Measurements from ENCODE around the gene BGLAP.

The BGLAP gene

GRCh38 chr1:156241926-156242325, at the start of gene BGLAP:
Gene BGLAP (plus strand): TSS chr1:156242184. CDS start chr1:156242232, 48 bp downstream.
- DNase-seq (ENCODE audit: low spot score in 2 of 2) (no peak), ATAC-seq (no peak)
- Mint-ChIP-seq H3K36me3 (peaks cover 81% of the 10 kb centered on the region), H3K27ac (peak within 1 kb of the TSS; percentile 26), H3K4me1 (peaks cover 33% of the 10 kb centered on the region), H3K4me3 (no peak within 1 kb of the TSS), H3K9me3 (no peaks in the 10 kb centered on the region)

GRCh38 chr1:156193208-156193487, 48.8 kb upstream of the BGLAP start:
- ATAC-seq: no peak
- H3K27ac Mint-ChIP-seq: peak overlapping the region; percentile 96
- H3K4me3 Mint-ChIP-seq: peak overlapping the region; percentile 97

GRCh38 chr1:156193488-156194299, 48.3 kb upstream of the BGLAP start, which contains the start of gene SLC25A44:
Gene SLC25A44 (plus strand): TSS chr1:156194104. CDS start chr1:156199848, 5,744 bp downstream.
- peak; percentile 97 for ATAC-seq
- Mint-ChIP-seq H3K36me3 (peaks cover 18% of the 10 kb centered on the region), H3K4me1 (peaks cover 54% of the 10 kb centered on the region), H3K4me3 (peak within 1 kb of the TSS; percentile 97), H3K9me3 (no peaks in the 10 kb centered on the region), H3K27ac (peak within 1 kb of the TSS; percentile 96)
- DNase-seq (ENCODE audit: low spot score in 2 of 2): peak; percentile 90 to 100

More at GRCh38 chr1:156193208-156193487, 48.8 kb upstream of the BGLAP start:
- Mint-ChIP-seq H3K36me3 (peaks cover 18% of the 10 kb centered on the region), H3K4me1 (peaks cover 48% of the 10 kb centered on the region), H3K9me3 (no peaks in the 10 kb centered on the region)
- no peak for DNase-seq (ENCODE audit: low spot score in 2 of 2)

- H3K36me3 Mint-ChIP-seq: peaks cover 18% of the 10 kb centered on the region
- no peaks in the 10 kb centered on the region for H3K9me3 Mint-ChIP-seq
- H3K4me3 Mint-ChIP-seq: peak overlapping the region; percentile 97
- DNase-seq (ENCODE audit: low spot score in 2 of 2) (no peak), ATAC-seq (no peak)
- H3K4me1 Mint-ChIP-seq: peaks cover 60% of the 10 kb centered on the region
- H3K27ac Mint-ChIP-seq: peak overlapping the region; percentile 96
Measured at GRCh38 chr1:156194300-156194652, 47.7 kb upstream of the BGLAP start.

- Mint-ChIP-seq H3K27ac (peak overlapping the region; percentile 20), H3K9me3 (no peaks in the 10 kb centered on the region), H3K36me3 (peaks cover 18% of the 10 kb centered on the region), H3K4me1 (peaks cover 75% of the 10 kb centered on the region), H3K4me3 (peak overlapping the region; percentile 97)
- ATAC-seq: no peak
- no peak for DNase-seq (ENCODE audit: low spot score in 2 of 2)
Measured at GRCh38 chr1:156195853-156196252, 46.1 kb upstream of the BGLAP start.

GRCh38 chr1:156196445-156196844, 45.5 kb upstream of the BGLAP start:
- DNase-seq (ENCODE audit: low spot score in 2 of 2) (no peak), ATAC-seq (no peak)
- peaks cover 18% of the 10 kb centered on the region for H3K36me3 Mint-ChIP-seq
- H3K4me1 Mint-ChIP-seq: peaks cover 75% of the 10 kb centered on the region
- no peaks in the 10 kb centered on the region for H3K9me3 Mint-ChIP-seq
- peak overlapping the region; percentile 20 for H3K27ac Mint-ChIP-seq
- peak overlapping the region; percentile 97 for H3K4me3 Mint-ChIP-seq

- Mint-ChIP-seq H3K9me3 (no peaks in the 10 kb centered on the region), H3K4me1 (peaks cover 59% of the 10 kb centered on the region), H3K36me3 (peaks cover 12% of the 10 kb centered on the region), H3K4me3 (no peak overlapping the region), H3K27ac (peak overlapping the region; percentile 90)
- no peak for DNase-seq (ENCODE audit: low spot score in 2 of 2)
- peak; percentile 88 for ATAC-seq
Measured at GRCh38 chr1:156198831-156199349, 43.1 kb upstream of the BGLAP start.

GRCh38 chr1:156200044-156200443, 41.9 kb upstream of the BGLAP start:
- Mint-ChIP-seq H3K36me3 (peaks cover 7% of the 10 kb centered on the region), H3K9me3 (no peaks in the 10 kb centered on the region), H3K4me1 (peaks cover 52% of the 10 kb centered on the region), H3K4me3 (no peak overlapping the region), H3K27ac (peak overlapping the region; percentile 90)
- ATAC-seq (peak; percentile 45), DNase-seq (ENCODE audit: low spot score in 2 of 2) (no peak)

GRCh38 chr1:156203331-156203730, 38.7 kb upstream of the BGLAP start:
- peaks cover 24% of the 10 kb centered on the region for H3K4me1 Mint-ChIP-seq
- H3K4me3 Mint-ChIP-seq: no peak overlapping the region
- no peaks in the 10 kb centered on the region for H3K36me3 Mint-ChIP-seq
- ATAC-seq (no peak), DNase-seq (ENCODE audit: low spot score in 2 of 2) (no peak)
- H3K9me3 Mint-ChIP-seq: no peaks in the 10 kb centered on the region
- H3K27ac Mint-ChIP-seq: no peak overlapping the region

GRCh38 chr1:156204686-156205085, 37.3 kb upstream of the BGLAP start:
- Mint-ChIP-seq H3K36me3 (no peaks in the 10 kb centered on the region), H3K27ac (no peak overlapping the region), H3K4me1 (peaks cover 11% of the 10 kb centered on the region), H3K9me3 (no peaks in the 10 kb centered on the region), H3K4me3 (no peak overlapping the region)
- ATAC-seq (no peak), DNase-seq (ENCODE audit: low spot score in 2 of 2) (no peak)

GRCh38 chr1:156211243-156211642, 30.7 kb upstream of the BGLAP start:
- no peak overlapping the region for H3K4me3 Mint-ChIP-seq
- ATAC-seq (no peak), DNase-seq (ENCODE audit: low spot score in 2 of 2) (no peak)
- H3K9me3 Mint-ChIP-seq: no peaks in the 10 kb centered on the region
- peak overlapping the region; percentile 95 for H3K27ac Mint-ChIP-seq
- H3K4me1 Mint-ChIP-seq: peaks cover 23% of the 10 kb centered on the region
- H3K36me3 Mint-ChIP-seq: peaks cover 57% of the 10 kb centered on the region

- H3K36me3 Mint-ChIP-seq: peaks cover 59% of the 10 kb centered on the region
- no peaks in the 10 kb centered on the region for H3K9me3 Mint-ChIP-seq
- peaks cover 23% of the 10 kb centered on the region for H3K4me1 Mint-ChIP-seq
- no peak for ATAC-seq
- H3K4me3 Mint-ChIP-seq: peak overlapping the region; percentile 87
- no peak for DNase-seq (ENCODE audit: low spot score in 2 of 2)
- peak overlapping the region; percentile 95 for H3K27ac Mint-ChIP-seq
Measured at GRCh38 chr1:156212130-156212529, 29.9 kb upstream of the BGLAP start.

- Mint-ChIP-seq H3K4me1 (peaks cover 32% of the 10 kb centered on the region), H3K4me3 (peak within 1 kb of the TSS; percentile 87), H3K36me3 (peaks cover 68% of the 10 kb centered on the region), H3K9me3 (no peaks in the 10 kb centered on the region), H3K27ac (peak within 1 kb of the TSS; percentile 95)
- ATAC-seq: peak; percentile 95
- peak; percentile 91 to 98 for DNase-seq (ENCODE audit: low spot score in 2 of 2)
Measured at GRCh38 chr1:156212833-156213643, 28.9 kb upstream of the BGLAP start, which contains the start of gene PMF1. Gene PMF1 (plus strand): TSS chr1:156213007. CDS start chr1:156213016, 9 bp downstream.

GRCh38 chr1:156213644-156213966, 28.4 kb upstream of the BGLAP start:
- Mint-ChIP-seq H3K9me3 (no peaks in the 10 kb centered on the region), H3K4me3 (peak overlapping the region; percentile 87), H3K27ac (peak overlapping the region; percentile 95), H3K36me3 (peaks cover 74% of the 10 kb centered on the region), H3K4me1 (peaks cover 35% of the 10 kb centered on the region)
- ATAC-seq (no peak), DNase-seq (ENCODE audit: low spot score in 2 of 2) (no peak)

- Mint-ChIP-seq H3K4me3 (peak overlapping the region; percentile 87), H3K9me3 (no peaks in the 10 kb centered on the region), H3K4me1 (peaks cover 37% of the 10 kb centered on the region), H3K36me3 (peaks cover 78% of the 10 kb centered on the region), H3K27ac (peak overlapping the region; percentile 95)
- ATAC-seq: peak; percentile 45
- peak in 1 of 2 donors; percentile 75 for DNase-seq (ENCODE audit: low spot score in 2 of 2)
Measured at GRCh38 chr1:156214024-156214748, 27.8 kb upstream of the BGLAP start.

Data from stimulated activated effector memory CD8-positive, alpha-beta T cell treated with anti-CD3 and anti-CD28 coated beads, Interleukin-12 subunit alpha, Interleukin-12 subunit beta, amount 100 ng/mL, for 72 hours (primary cell).